ENCODE results near the gene ZNF473.
"Not testable (repeated sequence)": the region's sequence is repeated elsewhere in the genome, so short reads cannot be mapped to it uniquely, and the experiment has no call there.

The ZNF473 gene

DNA sequence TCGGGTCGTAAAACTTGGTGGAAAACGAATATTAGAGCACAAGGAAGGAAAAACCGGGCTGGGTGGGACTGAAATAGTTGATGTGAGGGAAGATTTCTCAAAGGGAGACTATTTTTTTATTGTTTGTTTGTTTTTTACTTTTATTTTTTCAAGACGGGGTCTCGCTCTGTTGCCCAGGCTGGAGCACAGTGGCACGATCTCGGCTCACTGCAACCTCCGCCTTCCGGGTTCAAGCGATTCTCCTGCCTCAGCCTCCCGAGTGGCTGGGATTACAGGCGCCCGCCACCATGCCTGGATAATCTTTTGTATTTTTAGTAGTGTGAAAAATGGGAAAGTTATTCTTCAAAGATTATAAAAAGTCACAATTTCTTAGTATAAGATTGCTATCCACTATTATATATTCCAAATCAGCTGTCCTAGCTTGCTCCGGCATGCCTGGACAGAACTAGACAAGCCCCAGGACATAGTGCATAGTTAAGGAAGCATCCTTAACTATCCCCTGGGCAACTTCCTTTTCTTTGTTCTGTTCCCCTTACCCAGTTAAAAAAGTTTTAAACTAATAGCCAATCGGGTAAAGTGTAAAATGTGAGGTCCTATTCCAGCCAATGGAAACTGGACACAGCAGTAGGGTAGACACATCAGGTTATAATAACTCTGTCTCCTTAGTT is 25.6 kb downstream of the ZNF473 start:
- not testable (repeated sequence) for DNase-seq

- no peak for DNase-seq
These were observed 26.2 kb downstream of the ZNF473 start for GRCh38 chr19:50051964-50052363.

DNA sequence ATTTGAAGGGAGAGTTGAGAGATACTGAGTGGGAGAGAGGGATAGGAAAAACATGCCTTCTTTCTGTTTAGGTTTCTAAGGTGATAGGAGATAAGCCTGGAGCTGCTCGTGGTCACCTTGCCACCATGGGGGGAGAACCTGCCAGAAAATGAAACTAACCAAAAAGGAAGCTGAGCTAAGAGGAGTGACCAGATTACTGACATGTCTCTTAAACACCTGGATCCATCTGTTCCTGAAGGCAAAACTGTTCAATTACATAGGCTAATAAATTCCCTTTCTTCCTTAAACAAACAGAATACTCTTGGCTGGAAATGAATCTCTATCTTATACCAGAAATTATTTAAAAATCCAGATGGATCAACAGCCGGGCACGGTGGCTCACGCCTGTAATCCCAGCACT is 27.3 kb downstream of the ZNF473 start:
- no peak for DNase-seq

DNA sequence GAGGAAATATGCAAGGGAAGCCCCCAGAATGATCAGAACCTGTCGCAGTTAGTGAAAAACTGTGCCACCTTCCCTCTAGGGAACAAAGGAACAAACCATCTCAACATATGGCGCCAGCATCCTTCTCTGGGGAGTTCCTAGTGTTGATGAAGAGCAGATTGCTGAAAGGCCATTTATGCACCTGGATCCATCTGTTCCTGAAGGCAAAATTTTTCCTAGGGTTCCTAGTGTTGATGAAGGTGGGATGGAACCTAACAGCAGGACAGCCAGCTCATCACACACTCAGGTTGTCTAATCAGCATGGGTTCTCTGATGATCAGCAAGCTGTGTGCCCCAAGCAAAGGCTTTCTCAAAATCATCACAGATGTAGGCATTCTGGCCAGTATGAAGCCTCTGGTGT is 32.6 kb downstream of the ZNF473 start:
- DNase-seq: no peak

DNA sequence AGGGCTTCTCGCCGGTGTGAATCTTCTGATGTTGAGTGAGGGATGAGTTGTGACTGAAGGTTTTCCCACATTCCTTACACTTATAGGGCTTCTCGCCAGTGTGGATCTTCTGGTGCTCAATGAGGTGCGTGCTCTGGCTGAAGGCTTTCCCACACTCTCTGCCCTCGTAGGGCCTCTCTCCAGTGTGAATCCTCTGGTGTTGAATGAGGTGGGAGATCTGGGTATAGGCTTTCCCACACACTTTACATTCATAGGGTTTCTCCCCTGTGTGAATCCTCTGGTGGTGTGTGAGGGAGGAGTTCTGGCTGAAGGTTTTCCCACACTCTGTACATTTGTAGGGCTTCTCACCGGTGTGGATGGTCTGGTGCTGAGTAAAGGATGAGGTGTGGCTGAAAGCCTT is 33.2 kb downstream of the ZNF473 start:
- no peak for DNase-seq

DNA sequence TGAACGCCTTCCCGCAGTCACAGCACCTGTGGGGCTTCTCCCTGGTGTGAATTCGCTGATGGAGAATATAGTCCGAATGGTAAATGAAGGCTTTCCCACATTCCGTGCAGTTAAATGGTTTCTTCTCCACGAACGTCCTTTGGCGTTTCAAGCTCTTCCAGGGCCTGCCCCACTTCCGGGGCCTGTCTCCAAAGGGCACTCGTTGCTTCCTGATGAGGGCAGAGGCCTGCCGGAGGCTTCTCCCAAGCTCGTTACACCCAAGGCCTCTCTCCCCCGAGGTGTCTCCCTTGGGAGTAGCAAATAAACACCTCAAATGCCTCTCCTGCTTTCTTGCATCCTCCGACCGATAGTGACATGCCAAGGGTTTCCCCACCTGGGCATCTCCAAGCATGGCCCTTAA is 34.3 kb downstream of the ZNF473 start:
- DNase-seq: no peak

DNA sequence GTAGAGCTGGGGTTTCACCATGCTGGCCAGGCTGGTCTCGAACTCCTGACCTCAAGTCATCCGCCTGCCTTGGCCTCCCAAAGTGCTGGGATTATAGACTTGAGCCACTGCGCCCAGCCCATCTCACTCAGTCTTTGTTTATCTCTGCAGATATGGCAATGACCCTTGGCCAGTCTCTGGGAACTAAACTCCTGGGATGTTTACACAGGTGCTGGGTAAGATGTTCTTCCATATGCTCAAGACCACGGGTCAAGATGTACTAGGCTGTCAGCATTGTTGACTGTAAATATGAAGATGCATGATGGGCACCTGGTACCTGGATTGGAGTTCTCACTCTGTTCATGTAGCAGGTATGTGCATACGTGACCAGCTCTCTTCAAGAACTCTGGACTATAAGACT is 35.8 kb downstream of the ZNF473 start:
- DNase-seq: no peak

DNA sequence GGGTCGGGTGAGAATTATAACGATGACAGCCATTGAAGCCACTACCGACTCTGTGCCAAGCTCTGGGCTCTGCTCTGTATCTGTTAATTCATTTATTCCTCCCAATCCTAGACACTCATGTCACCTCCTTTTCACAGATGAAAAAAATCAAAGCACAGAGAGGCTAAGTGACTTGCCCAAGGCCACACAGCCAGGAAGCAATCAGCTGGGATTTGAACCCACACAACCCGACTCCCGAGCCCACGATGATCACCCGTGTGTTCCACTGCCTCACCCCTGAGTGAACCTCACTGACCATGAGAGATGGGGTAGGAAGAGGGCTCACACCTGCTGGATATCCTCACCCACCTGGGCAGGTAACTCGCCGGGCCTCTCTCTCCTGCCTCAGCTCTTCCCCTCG is 40.1 kb downstream of the ZNF473 start:
- DNase-seq: no peak

- DNase-seq: no peak
These were observed 41.8 kb downstream of the ZNF473 start for GRCh38 chr19:50067575-50067974.

- not testable (repeated sequence) for DNase-seq
These were observed 42.6 kb downstream of the ZNF473 start for GRCh38 chr19:50068382-50068781.

DNA sequence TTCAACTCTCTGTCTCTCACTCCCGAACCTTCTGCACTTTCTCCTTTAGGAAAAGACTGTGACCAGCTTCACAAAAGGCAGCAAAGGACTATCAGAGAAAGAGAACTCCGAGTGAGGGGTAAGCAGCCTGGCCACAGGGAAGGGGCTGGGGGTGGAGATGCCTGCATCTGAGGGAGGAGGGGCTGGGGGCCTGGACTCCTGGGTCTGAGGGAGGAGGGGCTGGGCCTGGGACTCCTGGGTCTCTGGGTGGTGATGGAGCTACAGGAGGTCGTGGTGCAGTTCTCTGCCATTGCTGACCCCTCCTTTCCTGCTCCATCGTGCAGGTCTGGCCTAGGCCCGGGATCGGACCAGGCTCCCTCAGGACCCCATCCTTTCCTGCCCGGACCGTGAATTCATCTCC is 49.3 kb downstream of the ZNF473 start:
- DNase-seq: not testable (repeated sequence)

- DNase-seq: not testable (repeated sequence)
These were observed 50.0 kb downstream of the ZNF473 start for GRCh38 chr19:50075644-50076372.

GRCh38 chr19:50076581-50077355 is 51.0 kb downstream of the ZNF473 start:
- DNase-seq: not testable (repeated sequence)

DNA sequence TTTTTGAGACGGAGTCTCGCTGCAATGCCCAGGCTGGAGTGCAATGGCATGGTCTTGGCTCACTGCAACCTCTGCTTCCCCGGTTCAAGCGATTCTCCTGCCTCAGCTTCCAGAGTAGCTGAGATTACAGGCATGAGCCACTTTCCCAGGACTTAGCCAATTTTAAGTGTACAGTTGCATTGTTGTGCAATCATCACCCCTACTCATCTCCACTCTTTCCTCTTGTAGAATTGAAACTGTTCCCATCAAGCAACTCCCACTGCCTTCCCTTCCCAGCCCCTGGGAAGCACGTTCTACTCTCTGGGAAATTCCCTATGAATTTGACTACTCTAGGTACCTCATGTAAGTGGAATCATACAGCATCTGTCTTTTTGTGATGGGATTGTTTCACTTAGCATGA is 53.2 kb downstream of the ZNF473 start:
- DNase-seq: peak; percentile 24

DNA sequence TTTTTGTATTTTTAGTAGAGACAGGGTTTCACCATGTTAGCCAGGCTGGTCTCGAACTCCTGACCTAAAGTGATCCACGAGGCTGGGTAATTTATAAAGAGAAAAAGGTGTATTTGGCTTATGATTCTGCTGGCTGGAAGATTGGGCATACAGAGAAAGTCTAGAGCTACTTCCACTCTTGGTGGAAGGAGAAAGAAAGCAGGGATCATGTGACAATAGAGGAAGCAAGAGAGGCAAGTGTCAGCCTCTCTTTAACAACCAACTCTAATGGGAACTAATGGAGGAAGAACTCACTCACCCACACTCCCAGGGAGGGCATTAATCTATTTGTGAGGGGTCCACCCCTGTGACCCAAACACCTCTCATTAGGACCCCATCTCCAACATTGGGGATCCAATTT is 58.6 kb downstream of the ZNF473 start:
- peak; percentile 59 for DNase-seq

DNA sequence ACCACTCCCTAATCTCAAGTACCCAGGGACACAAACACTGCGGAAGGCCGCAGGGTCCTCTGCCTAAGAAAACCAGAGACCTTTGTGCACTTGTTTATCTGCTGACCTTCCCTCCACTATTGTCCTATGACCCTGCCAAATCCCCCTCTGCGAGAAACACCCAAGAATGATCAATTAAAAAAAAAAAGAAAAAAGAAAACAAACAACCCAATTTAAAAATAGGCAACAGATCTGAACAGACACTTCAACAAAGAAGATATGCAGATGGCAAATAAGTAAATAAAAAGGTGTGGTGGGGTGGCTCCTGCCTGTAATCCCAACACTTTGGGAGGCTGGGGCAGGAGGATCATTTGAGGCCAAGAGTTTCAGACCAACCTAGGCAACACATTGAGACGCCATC is 61.3 kb downstream of the ZNF473 start:
- not testable (repeated sequence) for DNase-seq

DNA sequence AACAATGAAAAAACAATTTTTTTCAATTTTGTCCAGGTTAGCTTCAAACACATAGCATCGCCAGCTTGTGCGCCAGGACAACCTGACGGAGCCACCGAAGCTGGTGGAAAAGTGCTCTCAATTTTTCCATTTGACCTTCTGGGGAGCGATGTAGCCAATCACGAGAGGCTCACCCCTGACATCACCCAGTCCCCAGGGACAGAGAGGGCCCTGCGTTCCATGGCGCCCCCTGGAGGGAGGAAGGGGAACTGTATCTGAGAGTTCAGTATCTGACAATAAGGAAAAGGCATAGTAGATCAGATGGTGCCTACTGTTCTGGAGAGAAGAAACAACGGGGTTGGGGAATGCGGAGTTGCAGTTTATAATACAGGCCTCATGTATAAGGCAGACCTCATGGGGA is 64.9 kb downstream of the ZNF473 start:
- DNase-seq: peak; percentile 33

GRCh38 chr19:50091786-50092185 is 66.0 kb downstream of the ZNF473 start:
- not testable (repeated sequence) for DNase-seq

DNA sequence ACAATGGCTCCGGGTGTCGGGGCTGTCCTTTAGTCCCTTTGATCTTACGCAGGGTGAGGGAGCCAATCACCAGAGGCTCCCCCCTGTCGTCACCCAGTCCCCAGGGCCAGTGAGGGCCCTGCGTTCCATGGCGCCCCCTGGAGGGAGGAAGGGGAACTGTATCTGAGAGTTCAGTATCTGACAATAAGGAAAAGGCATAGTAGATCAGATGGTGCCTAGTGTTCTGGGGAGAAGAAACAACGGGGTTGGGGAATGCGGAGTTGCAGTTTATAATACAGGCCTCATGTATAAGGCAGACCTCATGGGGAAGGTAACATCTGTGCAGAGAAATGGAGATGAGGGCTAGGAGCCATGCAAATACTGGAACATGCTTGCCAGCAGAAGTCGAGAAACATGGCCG is 66.8 kb downstream of the ZNF473 start:
- not testable (repeated sequence) for DNase-seq

DNA sequence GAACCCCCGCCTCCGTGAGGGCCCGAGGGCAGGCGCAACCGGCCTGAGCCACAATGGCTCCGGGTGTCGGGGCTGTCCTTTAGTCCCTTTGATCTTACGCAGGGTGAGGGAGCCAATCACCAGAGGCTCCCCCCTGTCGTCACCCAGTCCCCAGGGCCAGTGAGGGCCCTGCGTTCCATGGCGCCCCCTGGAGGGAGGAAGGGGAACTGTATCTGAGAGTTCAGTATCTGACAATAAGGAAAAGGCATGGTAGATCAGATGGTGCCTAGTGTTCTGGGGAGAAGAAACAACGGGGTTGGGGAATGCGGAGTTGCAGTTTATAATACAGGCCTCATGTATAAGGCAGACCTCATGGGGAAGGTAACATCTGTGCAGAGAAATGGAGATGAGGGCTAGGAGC is 72.1 kb downstream of the ZNF473 start:
- DNase-seq: not testable (repeated sequence)

DNA sequence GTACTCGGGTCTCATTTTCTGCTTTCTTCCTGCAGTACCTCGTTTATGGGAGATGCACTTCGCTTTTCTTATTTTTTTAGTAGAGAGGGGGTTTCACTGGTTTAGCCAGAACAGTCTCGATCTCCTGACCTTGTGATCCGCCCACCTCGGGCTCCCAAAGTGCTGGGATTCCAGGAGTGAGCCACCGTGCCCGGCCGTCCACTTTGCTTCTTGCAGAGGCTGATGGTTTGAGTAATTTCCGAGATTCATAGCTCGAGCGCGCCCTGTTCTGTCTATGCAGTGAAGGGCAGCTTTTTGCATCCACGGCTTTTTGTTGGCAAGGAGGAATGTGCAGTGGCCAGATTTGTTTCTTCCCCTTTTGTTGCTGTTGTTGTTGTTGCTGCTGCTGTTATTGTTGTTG is 73.1 kb downstream of the ZNF473 start:
- DNase-seq: not testable (repeated sequence)

GRCh38 chr19:50099696-50100095 is 73.9 kb downstream of the ZNF473 start:
- DNase-seq: not testable (repeated sequence)

DNA sequence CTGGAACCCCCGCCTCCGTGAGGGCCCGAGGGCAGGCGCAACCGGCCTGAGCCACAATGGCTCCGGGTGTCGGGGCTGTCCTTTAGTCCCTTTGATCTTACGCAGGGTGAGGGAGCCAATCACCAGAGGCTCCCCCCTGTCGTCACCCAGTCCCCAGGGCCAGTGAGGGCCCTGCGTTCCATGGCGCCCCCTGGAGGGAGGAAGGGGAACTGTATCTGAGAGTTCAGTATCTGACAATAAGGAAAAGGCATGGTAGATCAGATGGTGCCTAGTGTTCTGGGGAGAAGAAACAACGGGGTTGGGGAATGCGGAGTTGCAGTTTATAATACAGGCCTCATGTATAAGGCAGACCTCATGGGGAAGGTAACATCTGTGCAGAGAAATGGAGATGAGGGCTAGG is 75.1 kb downstream of the ZNF473 start:
- DNase-seq: not testable (repeated sequence)

All from inflammatory macrophage treated with lipopolysaccharide for 4 hours (primary cell).